Skeletal muscle cell (primary cell): ENCODE measurements around the gene MFNG.
A peak's percentile ranks its signal among the peaks of the same experiment; 100 is the strongest.

Experiments
- DNase-seq: peaks from one replicate; pipeline ENCODE4 v3.0.0-alpha.2; 2010; ENCODE audit warnings: low read depth
- H3K4me3 ChIP-seq: 2 replicates; pipeline ENCODE4 v1.5.1; 2011; ENCODE audit warnings: low read depth, mild to moderate bottlenecking, control low read depth, low read length, moderate library complexity

The MFNG gene

GRCh38 chr22:37431366-37431765 lies 54.8 kb downstream of the MFNG start:
- no peak overlapping the region for H3K4me3 ChIP-seq
- no peak for DNase-seq

- no peak for DNase-seq
- no peak overlapping the region for H3K4me3 ChIP-seq
Observed at GRCh38 chr22:37430941-37431340, 55.2 kb downstream of the MFNG start.

GRCh38 chr22:37428649-37429586 lies 57.3 kb downstream of the MFNG start:
- no peak for DNase-seq
- no peak overlapping the region for H3K4me3 ChIP-seq

GRCh38 chr22:37427711-37428635 lies 58.2 kb downstream of the MFNG start:
- DNase-seq: no peak
- H3K4me3 ChIP-seq: peak overlapping the region; percentile 64

GRCh38 chr22:37427135-37427710 lies 59.0 kb downstream of the MFNG start, which contains the start of gene ELFN2:
TSS of gene ELFN2 (minus strand) at chr22:37427479. CDS start at chr22:37375534, 51,945 bp downstream.
- DNase-seq: no peak
- H3K4me3 ChIP-seq: peak within 1 kb of the TSS; percentile 64

- peak overlapping the region; percentile 64 for H3K4me3 ChIP-seq
- no peak for DNase-seq
Observed at GRCh38 chr22:37426706-37427134, 59.5 kb downstream of the MFNG start.

- peak overlapping the region; percentile 64 for H3K4me3 ChIP-seq
- DNase-seq: peak; percentile 35
Observed at GRCh38 chr22:37425800-37426705, 60.1 kb downstream of the MFNG start.

- no peak for DNase-seq
- no peak overlapping the region for H3K4me3 ChIP-seq
Observed at GRCh38 chr22:37425369-37425768, 60.8 kb downstream of the MFNG start.

- H3K4me3 ChIP-seq: no peak overlapping the region
- no peak for DNase-seq
Observed at GRCh38 chr22:37423283-37423682, 62.9 kb downstream of the MFNG start.

- no peak for DNase-seq
- no peak overlapping the region for H3K4me3 ChIP-seq
Observed at GRCh38 chr22:37421468-37421877, 64.7 kb downstream of the MFNG start.

- no peak for DNase-seq
- H3K4me3 ChIP-seq: peak overlapping the region; percentile 40
Observed at GRCh38 chr22:37420686-37421467, 65.3 kb downstream of the MFNG start.

- H3K4me3 ChIP-seq: peak overlapping the region; percentile 40
- DNase-seq: no peak
Observed at GRCh38 chr22:37419969-37420685, 66.1 kb downstream of the MFNG start.

- H3K4me3 ChIP-seq: peak overlapping the region; percentile 40
- no peak for DNase-seq
Observed at GRCh38 chr22:37419370-37419968, 66.7 kb downstream of the MFNG start.
